Hepatocyte (in vitro differentiated cells): ENCODE measurements around the gene CCDC24.

Experiments
- CTCF ChIP-seq: fragments of 200-600 bp; sonication (generic); IDR thresholded peaks from 2 replicates; pipeline ENCODE4 v1.5.1; 2016; ENCODE audit warnings: antibody characterized with exemption, mild to moderate bottlenecking; ENCODE audit not compliant: poor library complexity
- EZH2 ChIP-seq: fragments of 200-600 bp; sonication (generic); IDR thresholded peaks from 2 replicates; pipeline ENCODE4 v1.6.1; 2016; ENCODE audit warnings: antibody characterized with exemption, mild to moderate bottlenecking, borderline replicate concordance
- EZH2phosphoT487 ChIP-seq: fragments of 200-600 bp; sonication (generic); IDR thresholded peaks from one replicate; pipeline ENCODE4 v1.6.1; 2018; ENCODE audit warnings: antibody characterized with exemption, mild to moderate bottlenecking, low read depth, moderate library complexity; ENCODE audit not compliant: unreplicated experiment, severe bottlenecking

- no peak for TF ChIP-seq CTCF
- TF ChIP-seq EZH2phosphoT487, result no peak
- TF ChIP-seq EZH2, result no peak
Measured at GRCh38 chr1:43980255-43981134, 10.9 kb upstream of the CCDC24 start.
